ENCODE results near the gene ELOVL2.

DNA sequence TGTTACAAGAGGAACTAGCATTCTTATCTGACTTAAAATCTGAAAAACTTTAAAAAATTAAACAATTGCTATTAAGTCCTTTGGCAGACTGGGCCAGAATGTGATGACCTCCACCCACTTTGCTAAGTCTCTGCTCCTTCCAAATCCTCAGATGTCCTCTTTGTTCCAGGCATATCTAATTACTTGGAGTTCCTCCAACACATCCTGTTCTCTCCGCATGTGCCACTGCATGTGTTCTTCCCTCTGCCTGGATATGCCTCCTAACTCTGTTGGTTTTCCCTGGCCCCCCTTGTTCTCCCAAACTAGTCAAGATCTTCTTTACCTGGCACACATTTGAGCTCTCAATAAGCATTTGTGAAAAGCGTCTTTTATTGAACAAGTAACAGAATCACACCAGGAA lies 23.1 kb downstream of the ELOVL2 start:
- TF ChIP-seq EZH2 (IDR thresholded peaks at IDR 0.05; ENCODE audit: low read length) = no peak
- TF ChIP-seq, protein P1, sequence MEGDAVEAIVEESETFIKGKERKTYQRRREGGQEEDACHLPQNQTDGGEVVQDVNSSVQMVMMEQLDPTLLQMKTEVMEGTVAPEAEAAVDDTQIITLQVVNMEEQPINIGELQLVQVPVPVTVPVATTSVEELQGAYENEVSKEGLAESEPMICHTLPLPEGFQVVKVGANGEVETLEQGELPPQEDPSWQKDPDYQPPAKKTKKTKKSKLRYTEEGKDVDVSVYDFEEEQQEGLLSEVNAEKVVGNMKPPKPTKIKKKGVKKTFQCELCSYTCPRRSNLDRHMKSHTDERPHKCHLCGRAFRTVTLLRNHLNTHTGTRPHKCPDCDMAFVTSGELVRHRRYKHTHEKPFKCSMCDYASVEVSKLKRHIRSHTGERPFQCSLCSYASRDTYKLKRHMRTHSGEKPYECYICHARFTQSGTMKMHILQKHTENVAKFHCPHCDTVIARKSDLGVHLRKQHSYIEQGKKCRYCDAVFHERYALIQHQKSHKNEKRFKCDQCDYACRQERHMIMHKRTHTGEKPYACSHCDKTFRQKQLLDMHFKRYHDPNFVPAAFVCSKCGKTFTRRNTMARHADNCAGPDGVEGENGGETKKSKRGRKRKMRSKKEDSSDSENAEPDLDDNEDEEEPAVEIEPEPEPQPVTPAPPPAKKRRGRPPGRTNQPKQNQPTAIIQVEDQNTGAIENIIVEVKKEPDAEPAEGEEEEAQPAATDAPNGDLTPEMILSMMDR (optimal IDR thresholded peaks at IDR 0.05 in 1 of 3, IDR thresholded peaks at IDR 0.05 in 1 of 3, conservative IDR thresholded peaks at IDR 0.05 in 1 of 3; ENCODE audit: extremely low read depth in 1 of 3, insufficient read depth in 2 of 3, low read length in 3 of 3) = no peak
